Bone marrow (tissue), 2 donors: ENCODE data around the gene TNRC18.
"Not testable (repeated sequence)": the region's sequence is repeated elsewhere in the genome, so short reads cannot be mapped to it uniquely, and the experiment has no call there.

ENCODE experiments used
- DNase-seq, 2 donors: peaks; one replicate each; lab custom pipeline; 2025; lab: John Stamatoyannopoulos, UW

TNRC18 gene

DNA sequence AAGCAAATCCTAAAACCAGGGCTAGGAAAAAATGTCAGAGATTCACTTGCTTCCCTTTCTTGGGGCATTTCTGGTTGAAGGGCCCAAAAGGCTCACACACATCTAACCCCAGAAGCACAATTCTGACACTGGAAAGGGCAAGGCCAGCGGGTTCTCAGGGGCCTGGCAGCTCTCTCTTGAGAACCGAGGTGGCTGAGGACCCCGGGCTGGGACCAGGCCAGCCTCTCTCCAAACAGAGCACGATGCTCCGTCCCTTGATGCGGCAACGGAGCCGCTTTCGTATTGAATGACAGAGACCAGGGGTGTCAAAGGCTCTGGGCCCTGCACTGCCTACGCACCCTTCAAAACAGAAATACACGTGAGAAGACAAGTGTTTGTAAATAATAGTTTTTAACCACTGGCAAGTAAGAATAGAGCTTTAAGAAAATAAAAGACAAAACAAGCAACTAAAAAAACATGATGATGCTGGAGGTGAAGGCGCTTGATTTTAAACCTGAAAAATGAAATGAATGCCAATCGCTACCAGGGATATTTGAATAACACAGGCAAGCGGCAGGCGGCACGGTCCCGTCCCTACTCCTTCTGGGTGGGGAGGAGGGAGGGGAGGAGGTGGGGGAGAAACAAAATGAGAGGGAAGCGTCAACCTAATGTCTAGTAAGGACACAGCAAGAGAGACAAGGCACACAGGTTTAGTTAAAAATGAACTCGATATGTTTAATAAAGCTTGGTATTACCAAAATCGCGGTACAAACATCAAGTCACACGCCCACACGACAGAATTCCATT lies 72.8 kb downstream of the TNRC18 start:
- DNase-seq = no peak

DNA sequence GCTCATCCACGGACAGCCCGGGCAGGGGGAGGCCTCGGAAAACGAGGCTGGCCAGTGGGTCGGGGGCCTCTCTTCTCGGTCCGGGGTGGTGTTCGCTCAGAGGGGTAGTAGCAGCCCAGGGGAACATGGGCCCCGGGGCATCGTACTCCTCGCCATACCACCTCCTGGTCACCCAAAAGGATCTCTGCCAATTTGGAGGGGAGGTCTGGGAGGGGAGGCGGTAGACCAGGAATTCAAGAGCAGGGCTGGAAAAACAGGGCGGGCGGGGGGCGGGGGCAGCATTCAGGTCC lies 73.5 kb downstream of the TNRC18 start:
- no peak for DNase-seq

DNA sequence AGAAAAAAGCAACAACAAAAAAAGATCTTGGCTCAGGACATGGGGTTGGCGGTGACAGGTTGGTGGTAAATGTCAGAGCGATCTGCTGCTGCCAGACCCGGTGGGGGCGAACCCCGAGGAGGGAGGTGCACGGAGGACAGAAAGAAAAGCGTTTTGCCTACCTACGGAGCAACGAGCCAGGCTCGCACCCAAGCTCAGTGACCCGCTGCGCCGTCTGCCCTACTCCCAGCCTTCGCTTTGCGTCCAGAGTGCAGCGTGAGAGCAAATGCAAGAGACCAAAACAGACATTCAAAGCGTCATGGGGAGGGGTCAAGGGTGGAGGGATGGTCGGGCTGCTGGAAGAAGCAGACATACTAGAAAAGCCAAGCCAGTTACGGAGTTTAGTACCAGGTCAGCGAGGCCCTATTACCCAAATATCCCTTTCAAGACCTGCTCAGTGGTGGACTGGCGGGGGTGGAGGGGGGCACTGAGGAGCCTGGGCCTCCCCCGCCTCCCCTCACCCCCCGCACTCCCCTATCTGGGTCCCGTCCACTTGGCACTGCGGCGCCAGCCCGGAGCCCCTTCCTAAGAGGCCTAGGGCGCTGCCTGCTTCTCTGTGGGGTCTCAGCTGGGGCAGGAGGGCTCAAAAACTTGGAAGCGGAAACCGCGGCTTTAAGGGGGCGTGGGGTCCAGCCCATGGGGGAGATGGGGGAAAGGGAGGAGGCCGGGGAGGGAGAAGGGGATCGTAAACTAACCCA lies 74.0 kb downstream of the TNRC18 start:
- no peak for DNase-seq

DNA sequence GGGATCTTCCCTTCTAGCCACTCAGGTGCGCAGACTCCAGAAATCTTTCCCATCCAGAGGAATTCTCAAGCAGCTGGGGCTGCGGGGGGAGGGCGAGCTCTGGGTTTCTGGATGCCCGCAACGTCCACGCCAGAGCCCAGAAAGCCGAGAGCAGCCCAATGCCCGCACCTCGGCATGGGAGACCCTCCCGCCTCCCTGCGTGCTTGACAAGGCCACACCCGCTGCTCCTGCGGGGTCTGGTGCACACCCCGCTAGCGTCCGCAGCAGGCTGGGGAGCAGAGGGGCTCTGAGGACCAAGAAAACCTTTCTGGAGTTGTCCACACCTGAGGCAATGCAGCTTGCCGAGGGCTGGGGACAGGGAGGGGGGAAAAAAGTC lies 74.6 kb downstream of the TNRC18 start:
- DNase-seq = no peak

DNA sequence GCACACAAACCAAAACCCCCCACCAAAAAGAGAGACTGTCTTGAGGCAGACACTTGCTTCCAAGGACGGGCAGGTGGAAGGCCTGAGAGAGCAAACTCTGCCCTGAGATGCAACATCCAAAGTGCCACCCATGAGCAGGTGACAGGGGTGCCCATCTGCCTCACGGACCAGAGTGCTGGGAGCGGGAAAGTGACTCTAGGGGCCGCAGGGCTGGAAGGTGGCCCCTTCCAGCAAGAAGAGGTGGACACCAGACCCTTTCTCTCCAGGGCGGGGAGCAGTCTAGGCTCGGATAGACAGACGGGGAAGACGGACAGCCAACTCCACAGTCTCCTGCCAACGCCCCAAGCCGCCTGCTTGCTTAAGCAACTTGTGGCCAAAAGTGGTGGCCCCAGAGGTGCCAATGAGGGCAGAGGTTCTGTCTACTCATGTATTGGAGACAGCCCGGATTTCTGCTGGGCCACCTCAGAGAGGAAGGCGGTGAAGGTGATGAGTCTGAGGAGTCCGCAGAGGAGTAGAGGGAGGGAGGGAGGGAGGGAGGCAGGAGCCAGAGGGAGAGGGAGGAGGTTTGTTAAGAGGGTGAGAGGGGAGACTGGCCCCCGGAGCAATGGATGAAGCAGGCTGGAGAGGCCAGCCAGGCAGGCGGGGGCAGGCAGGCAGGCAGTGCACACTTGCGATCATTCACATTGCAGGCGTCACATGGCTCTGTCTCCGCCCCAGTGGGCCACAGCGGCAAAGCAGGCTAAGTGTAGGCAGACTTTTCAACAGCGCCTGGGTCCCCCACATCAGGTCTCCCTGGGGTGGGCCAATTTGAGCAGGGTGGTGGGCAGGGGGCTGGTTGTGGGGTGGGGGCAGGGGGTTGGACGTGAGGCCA lies 75.3 kb downstream of the TNRC18 start:
- DNase-seq = no peak

DNA sequence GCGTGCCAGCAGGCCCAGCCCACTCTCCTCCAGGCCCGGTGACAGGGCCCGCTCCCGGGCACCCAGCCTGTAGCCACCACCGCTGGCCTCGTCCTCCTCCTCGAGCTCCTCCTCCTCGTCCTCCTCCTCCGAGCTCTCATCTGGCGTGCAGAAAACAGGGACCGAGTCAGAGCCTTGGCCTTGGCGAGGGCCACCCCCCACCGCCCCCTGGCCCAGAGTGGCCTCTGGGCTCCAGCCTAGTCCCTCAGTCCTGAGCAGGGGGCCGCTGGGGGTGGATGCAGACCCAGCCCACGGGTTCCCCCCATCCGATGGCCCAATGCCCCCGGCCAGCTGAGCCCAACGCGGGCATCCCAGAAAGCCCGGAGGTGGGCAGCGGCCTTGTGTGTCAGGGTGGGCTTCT lies 78.0 kb downstream of the TNRC18 start:
- no peak for DNase-seq

DNA sequence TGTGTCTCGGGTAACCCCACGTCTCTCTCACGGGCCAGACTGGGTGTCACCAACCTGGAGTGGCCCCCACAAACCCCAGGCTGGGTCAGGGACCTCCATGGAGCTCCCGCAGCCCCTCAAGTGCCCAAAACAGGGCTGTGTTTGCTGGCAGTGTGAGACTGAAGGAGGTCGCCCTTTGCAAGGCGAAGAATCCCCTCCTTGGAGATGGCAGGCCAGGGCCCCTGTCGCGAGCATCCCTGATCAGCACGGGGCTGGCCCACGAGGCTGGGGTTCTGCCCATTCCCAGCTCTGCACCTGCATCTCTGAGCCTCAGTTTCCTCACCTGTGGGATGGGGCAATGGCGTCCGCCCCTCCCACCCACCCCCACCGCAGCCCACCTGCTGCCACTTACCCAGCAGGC lies 78.5 kb downstream of the TNRC18 start:
- DNase-seq = no peak

DNA sequence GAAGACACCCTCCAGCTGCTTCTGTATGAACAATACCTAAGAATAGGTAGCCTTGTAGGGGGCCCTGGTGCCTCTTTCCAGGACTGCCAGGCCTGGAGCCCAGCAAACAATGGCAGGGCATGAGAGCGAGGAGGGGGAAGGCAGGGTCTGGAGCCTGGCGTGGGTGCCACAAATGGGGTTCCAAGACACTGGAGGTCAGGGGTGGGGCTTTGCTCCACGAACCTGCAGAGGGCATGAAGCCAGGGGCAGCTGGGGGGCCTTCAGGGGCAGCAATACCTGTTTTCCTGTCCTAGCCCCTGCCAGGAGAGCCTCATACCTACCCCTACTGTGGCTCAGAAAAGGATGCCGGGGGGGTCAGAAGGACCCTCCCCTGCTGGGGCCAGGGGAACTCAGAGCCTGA lies 79.3 kb downstream of the TNRC18 start:
- no peak for DNase-seq

DNA sequence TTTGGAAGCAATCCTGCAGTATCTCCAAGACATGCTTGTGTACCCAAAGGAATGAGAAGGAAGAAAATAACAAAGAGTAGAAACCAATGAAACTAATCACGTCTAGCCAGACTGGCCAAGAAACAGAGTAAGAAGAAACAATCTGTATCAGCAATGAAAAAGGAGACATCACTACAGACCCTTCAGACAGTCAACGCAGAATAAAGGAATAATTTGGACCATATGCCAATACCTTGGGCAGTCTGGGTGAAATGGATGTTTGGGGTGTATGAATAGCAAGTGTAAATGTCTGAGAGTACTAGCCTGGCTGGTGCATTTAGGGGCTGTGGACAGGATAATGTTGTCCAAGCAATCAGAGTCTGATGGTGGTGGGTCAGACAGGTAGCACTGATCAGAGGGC lies 79.8 kb downstream of the TNRC18 start:
- no peak for DNase-seq

DNA sequence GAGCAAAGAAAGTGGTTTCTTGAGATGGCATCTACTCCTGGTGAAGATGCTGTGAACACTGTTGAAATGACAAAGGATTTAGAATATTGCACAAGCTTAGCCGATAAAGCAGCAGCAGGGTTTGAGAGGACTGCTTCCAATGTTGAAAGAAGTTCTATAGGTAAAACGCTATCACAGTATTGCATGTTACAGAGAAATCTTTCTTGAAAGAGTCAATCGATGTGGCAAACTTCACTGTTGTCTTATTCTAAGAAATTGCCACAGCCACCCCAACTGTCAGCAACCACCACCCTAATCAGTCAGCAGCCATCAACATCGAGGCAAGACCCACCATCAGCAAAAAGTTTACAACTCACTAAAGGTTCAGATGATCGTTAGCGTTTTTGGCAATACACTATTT lies 81.0 kb downstream of the TNRC18 start:
- no peak for DNase-seq

DNA sequence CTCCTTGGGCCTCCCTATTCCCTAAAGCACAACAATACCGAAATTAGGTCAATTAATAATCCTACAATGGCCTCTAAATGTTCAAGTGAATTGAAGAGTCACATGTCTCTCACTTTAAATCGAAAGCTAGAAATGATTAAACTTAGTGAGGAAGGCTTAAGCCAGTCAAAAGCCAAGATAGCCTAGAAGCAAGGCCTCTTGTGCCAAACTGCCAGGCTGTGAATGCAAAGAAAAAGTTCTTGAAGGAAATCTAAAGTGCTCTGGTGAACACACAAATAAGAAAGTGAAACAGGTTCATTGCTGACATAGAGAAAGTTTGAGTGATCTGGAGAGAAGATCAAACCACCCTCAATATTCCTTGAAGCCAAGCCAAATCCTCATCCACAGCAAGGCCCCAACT lies 83.7 kb downstream of the TNRC18 start:
- no peak for DNase-seq

DNA sequence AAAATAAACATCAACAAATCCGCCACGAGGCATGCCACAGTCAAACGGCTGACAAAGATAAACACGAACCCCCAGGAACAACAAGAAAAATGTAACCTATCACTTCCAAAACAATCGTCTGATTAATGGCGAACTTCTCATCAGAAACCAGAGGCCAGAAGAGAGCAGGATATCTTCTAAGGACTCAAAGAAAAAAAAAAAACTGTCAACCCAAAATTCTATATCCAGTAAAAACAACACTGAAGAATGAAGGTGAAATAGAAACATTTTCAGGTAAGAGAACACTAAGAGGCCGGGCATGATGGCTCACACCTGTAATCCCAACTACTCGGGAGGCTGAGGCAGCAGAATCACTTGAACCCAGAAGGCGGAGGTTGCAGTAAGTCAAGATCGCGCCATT lies 86.6 kb downstream of the TNRC18 start:
- no peak for DNase-seq

DNA sequence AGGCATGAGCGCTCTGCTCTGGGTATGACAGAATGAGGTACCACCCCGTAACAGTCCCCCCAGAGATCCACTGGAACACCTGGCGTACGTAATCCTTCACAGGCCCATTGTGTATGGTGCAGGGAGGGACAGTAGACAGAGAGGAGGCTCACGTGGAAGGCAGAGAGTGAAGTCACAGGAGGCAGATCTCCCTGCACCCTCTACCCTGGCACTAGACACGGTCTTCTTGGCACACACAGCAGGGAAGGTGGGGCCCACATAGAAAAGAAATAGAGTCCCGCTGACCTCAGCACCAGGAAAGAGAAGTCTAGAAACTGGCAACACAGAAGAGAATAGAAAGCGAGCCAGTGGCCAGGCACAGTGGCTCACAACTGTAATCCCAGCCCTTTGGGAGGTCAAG lies 89.0 kb downstream of the TNRC18 start:
- no peak for DNase-seq

DNA sequence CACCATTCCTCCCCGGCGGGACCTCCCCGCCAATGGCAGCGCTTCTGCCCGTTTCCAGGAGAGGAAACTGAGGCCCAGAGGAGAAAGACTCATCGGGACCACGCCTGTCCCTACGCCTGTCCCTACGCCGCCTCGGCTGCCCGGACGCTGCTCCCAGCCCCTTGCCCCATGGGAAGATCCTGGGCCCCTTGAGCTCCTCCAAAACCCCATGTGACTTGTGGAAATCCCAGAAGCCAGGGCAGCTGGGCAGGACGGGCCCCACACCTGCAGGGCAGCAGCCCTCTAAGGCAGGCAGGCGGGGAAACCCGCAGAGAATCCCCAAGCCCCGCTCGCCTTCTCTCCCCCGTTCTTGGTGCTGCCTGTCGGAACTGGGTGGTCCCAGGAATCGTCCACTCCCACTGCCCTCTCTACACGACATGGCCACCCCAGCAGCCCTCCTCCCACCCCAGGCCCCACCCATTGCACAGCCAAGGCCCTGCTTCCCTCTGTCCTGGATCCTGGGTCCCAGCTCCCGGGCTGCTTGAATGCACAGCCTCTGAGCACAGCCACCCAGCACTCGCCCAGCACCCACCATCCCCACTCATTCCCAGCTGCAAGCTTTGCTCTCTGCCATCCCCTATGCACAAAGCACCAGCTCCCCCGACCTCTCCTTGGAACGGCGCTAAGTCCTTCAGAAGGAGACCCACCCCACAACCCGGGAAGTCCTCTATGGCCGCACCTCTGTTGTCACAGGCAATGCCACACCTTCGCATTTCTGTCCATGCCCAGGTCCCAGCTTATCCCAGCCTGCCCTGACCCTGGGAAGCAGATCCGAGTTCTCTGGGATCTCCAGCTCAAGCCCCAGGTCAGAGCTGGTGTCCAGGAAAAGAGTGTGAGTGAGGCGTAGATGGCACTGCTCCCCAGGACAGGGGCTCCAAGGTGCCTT lies 90.3 kb downstream of the TNRC18 start:
- DNase-seq = no peak

DNA sequence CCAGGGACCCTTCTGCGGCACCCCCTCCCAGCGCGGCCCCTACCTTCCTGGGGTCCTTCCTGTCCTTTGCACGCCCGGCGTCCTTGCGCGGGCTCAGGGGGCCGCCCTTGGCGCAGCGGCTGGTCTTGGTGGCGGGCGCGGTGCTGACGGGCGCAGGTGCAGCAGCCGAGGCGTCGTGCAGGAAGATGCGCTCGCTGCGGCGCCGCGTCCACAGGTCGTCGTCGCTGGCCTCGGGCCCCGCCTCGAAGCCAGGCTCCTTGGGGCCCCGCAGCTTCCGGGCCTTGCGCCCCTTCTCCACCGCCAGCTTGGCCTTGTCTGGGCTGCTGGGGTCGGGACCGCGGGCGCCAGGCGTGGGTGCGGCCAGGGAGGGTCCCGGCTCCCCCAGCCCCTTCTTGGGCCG lies 91.1 kb downstream of the TNRC18 start:
- no peak for DNase-seq

DNA sequence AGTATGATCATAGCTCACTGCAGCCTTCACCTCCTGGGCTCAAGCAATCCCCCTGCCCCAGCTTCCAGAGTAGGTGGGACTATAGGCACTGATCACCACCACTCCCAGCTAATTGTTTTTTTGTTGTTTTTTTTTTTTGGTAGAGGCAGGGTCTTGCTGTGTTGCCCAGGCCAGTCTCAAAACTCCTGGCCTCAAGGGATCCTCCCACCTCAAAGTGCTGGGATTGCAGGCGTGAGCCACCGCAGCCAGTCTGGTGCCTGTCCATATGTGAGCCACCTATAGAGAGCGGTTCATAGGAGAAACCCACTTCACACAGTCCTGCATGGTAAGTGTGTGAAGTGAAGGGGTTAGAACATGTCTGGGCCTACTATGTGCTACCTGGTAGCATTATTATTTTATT lies 93.3 kb downstream of the TNRC18 start:
- no peak for DNase-seq

DNA sequence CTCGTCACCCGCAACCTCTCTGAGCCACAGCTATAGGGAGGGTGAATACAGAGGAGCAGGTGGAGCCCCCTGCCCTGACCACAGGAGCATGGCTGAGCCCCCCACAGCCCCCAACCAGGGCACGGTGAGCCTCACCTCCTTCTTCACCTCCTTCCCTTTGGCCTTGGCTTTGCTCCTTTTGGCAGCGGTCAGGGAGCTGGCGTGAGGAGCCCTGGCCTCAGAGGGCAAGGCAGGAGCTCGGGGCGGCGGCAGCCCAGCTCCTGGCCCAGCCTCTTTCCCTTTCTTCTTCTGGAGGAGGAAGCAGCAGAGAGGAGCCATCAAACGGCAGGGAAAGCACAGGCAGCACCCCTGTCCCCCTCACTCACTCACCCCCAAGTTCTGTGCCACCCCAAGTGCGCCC lies 98.7 kb downstream of the TNRC18 start:
- no peak for DNase-seq

DNA sequence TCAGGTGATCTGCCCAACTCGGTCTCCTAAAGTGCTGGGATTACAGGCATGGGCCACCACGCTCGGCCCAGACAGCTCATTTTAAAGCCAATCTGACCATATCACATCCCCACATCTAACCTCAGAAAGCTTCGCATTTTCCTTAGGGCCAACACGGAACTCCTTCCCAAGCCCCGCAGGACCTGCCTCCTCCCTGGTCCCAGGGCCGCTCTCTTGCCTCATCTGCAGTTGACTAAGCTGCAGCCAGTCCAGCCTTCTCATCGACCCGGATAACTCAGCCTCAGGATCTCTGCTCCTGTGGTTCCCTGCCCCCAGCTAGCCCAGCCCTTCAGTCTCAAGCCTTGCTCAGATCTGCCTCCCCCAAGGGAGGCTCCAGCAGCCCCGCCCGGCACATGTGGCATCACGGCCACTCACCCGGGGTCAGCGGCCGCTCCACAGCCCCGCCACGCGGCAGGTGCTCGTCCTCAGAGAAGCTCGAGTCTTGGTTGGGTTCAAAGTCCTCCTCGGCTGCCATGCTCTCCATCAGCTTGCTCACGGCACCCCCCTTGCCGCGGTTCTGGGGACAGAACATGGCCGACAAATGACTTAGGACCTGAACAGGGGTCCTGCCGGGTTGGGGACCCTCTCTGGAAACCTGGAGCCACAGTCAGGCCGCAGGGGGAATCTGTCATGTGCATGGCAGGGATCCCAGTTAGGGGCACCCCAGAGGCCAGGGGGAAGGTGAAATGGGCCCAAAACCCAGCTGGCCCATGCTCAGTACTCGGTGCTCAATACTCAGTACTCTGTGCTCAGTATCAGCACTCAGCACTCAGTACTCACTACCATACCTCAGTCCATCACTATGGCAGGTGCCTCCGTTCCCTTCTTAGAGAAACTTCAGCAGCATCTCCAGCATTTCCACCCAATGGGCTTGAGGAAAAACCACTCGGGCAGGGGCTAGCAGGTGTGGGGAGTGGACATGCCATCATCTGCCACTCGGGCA lies 99.5 kb downstream of the TNRC18 start:
- DNase-seq = not testable (repeated sequence)

DNA sequence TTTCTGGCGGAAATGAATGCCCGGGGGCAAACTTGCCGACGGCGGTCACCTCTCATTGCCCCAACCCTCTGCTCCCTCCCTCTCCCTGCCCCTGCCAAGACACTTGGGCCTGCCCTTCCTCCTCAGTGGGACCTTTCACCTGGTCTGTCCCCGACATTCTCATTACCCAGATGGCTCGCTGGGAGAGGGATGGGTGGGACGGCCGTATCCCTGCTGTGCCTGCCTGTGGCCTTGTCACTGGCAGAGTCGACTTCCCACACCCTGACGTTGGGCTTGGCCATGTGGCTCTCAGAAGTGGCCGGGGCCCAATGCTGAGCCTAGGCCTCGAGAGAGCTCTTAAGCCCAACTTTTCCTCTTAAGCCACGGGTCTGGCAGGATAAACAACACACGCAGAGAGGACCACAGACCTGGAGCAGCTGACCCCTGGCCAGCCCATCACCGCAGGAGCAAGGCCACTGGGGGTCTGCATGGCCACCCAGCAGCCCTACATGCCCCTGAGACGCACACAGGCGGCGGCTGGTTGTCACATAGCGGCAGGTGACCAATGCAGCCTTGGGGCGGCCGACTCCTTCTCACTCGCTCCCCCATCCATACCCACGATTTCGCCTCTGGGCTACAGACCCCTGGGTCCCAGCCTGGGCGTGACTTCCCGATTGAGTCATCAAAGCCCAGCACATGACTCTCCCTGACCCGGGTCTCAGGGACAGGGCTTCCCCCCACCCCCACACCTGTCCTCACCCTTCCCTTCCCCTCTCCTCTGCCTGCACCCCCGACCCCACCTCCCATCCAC lies 100.8 kb downstream of the TNRC18 start:
- DNase-seq = no peak
